HPDE6-E6E7 (cell line): ENCODE measurements around the gene PRDM15.

Source experiments
- DNase-seq: peaks from one replicate; pipeline ENCODE4 v3.0.0; 2011; ENCODE audit warnings: missing footprints; ENCODE audit errors: extremely low spot score

The PRDM15 gene

GRCh38 chr21:41779659-41780058, 99.5 kb downstream of the PRDM15 start:
- no peak for DNase-seq

GRCh38 chr21:41778930-41779600, 100.1 kb downstream of the PRDM15 start:
- no peak for DNase-seq

- DNase-seq = peak; percentile 70
Observed at GRCh38 chr21:41777951-41778815, 101.0 kb downstream of the PRDM15 start.

GRCh38 chr21:41776778-41777177, 102.4 kb downstream of the PRDM15 start:
- no peak for DNase-seq

GRCh38 chr21:41775149-41775472, 104.0 kb downstream of the PRDM15 start:
- DNase-seq = no peak

- no peak for DNase-seq
Observed at GRCh38 chr21:41774467-41775148, 104.5 kb downstream of the PRDM15 start.

- no peak for DNase-seq
Observed at GRCh38 chr21:41772351-41773080, 106.6 kb downstream of the PRDM15 start.

- no peak for DNase-seq
Observed at GRCh38 chr21:41771625-41771945, 107.6 kb downstream of the PRDM15 start.

- no peak for DNase-seq
Observed at GRCh38 chr21:41770901-41771624, 108.1 kb downstream of the PRDM15 start.

- no peak for DNase-seq
Observed at GRCh38 chr21:41769933-41770332, 109.2 kb downstream of the PRDM15 start.

- DNase-seq = no peak
Observed at GRCh38 chr21:41769521-41769920, 109.6 kb downstream of the PRDM15 start.

- DNase-seq = no peak
Observed at GRCh38 chr21:41769111-41769510, 110.0 kb downstream of the PRDM15 start.

GRCh38 chr21:41768437-41769042, 110.6 kb downstream of the PRDM15 start:
- DNase-seq = no peak

GRCh38 chr21:41767606-41768436, 111.3 kb downstream of the PRDM15 start:
- DNase-seq = no peak

- DNase-seq = peak; percentile 81
Observed at GRCh38 chr21:41766883-41767605, 112.1 kb downstream of the PRDM15 start, which contains the start of gene RIPK4. TSS of gene RIPK4 (minus strand) at chr21:41767052. CDS start at chr21:41767041, 11 bp downstream.

- no peak for DNase-seq
Observed at GRCh38 chr21:41765973-41766882, 112.9 kb downstream of the PRDM15 start.

- no peak for DNase-seq
Observed at GRCh38 chr21:41765420-41765821, 113.7 kb downstream of the PRDM15 start.
